GM12801 (cell line): ENCODE measurements around the gene HOXD13.

ENCODE experiments used
- CTCF ChIP-seq: IDR thresholded peaks from one replicate; pipeline ENCODE4 v1.5.1; 2011; ENCODE audit warnings: control low read depth; ENCODE audit not compliant: insufficient read length; ENCODE audit errors: extremely low read depth

Gene HOXD13

DNA sequence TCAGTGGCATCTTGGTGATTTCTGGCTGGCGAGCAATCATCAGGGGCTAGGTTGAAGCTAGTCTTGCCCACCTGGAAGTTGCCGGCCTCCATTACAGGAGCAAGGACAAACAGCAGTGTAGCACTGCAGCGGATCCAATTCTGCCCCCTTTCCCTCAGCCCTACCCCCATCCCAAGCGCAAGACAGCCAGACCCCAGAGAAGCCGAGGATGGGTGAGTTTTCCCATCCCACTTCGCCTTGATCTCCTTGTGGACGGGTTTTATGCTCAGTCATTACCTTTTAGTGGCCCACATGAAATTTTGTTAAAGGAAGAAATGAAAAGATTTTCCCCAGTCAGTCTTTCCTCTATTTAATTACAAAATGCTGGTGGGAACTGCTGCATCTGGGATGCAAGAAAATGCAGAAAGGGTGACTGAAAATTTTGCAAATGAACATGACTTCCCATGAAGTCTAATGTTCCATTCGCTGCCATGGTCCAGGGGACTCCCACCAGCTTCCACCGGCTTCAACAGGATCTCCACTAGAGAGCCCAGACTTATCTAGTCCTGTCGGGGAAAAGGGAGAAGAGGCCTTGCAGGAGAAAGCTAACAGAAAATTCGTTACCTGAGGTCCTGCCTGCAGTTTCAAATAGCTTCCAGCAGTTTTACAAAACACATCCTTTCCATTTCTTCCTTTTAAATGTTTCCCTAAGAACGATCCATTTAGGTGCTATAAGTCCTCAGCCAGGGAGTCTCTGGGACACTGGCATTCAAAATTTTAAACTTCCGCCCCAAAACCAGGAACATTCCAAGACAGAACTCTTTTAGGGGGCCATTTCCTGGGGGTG, 28.1 kb downstream of the HOXD13 start:
- TF ChIP-seq CTCF, result no peak

GRCh38 chr2:176121190-176122051, 28.9 kb downstream of the HOXD13 start:
- TF ChIP-seq CTCF, result no peak

DNA sequence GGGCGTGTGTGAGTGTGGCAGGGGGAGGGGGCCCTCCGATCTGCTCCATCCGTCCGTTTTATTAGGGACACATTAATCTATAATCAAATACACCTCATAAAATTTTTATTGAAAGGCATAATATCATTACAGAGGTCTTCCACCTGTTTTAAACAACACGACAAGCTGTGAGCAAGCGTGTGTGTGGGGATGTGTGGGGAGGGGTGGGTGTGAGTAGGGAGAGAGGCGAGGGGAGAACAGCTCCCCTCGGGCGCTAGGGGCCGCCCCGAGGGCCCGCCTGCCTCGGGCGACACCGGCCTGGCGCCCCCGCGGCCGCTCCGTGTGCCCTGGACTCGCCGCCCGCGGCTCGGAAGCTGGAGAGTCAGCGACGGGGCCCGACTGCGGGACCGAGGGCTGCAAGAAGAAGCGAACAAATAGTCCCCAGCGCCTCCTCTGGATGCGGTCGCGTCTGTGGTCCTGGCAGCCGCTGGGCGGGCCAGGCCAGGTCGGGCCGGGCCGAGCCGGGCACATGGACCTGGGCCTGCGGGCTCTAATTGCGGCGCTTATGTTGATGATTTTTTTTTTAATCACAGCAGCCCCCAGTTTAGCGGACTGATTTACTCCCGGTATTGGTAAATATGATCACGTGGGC, 29.6 kb downstream of the HOXD13 start:
- TF ChIP-seq CTCF, result no peak

DNA sequence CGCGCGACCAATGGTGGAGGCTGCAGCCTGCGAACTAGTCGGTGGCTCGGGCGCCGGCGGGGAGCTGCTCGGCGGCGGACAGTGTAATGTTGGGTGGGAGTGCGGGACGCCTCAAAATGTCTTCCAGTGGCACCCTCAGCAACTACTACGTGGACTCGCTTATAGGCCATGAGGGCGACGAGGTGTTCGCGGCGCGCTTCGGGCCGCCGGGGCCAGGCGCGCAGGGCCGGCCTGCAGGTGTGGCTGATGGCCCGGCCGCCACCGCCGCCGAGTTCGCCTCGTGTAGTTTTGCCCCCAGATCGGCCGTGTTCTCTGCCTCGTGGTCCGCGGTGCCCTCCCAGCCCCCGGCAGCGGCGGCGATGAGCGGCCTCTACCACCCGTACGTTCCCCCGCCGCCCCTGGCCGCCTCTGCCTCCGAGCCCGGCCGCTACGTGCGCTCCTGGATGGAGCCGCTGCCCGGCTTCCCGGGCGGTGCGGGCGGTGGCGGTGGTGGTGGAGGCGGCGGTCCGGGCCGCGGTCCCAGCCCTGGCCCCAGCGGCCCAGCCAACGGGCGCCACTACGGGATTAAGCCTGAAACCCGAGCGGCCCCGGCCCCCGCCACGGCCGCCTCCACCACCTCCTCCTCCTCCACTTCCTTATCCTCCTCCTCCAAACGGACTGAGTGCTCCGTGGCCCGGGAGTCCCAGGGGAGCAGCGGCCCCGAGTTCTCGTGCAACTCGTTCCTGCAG, 30.3 kb downstream of the HOXD13 start, which contains the start of gene HOXD9:
Gene HOXD9, plus strand, starts transcription at position 37 of the 728 bp plus-strand sequence. Its CDS starts 50 bp downstream, at position 87.
- TF ChIP-seq CTCF, result no peak

DNA sequence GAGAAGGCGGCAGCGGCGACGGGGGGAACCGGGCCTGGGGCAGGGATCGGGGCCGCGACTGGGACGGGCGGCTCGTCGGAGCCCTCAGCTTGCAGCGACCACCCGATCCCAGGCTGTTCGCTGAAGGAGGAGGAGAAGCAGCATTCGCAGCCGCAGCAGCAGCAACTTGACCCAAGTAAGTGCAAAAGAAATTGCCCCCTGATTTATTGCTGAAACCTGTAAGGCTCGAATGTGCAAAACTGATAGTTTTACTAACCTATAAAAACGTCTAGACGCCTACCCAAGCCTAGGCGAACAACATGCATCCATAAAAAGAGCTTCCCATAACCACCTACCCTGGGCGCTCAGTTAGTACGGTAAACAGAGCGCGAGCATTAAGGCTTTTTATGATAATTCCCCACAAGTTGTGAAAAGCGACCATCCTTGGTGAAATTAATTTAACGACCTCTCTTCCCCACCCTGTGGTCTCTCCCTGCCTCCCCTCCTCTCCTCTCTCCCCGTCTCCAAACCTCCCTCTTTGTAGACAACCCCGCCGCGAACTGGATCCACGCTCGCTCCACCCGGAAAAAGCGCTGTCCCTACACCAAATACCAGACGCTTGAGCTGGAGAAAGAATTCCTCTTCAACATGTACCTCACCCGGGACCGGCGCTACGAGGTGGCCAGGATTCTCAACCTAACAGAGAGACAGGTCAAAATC, 31.0 kb downstream of the HOXD13 start:
- TF ChIP-seq CTCF, result no peak

- no peak for TF ChIP-seq CTCF
These were observed 31.8 kb downstream of the HOXD13 start for GRCh38 chr2:176124110-176124946.
